Measurements from ENCODE around the gene SEMA4D.

Gene SEMA4D

GRCh38 chr9:89450213-89450612 is 47.7 kb downstream of the SEMA4D start:
- in situ Hi-C loops (cut with HindIII; ENCODE audit: low sequenced_read_pairs): no loop called here

GRCh38 chr9:89449261-89449671 is 48.6 kb downstream of the SEMA4D start:
- in situ Hi-C loops (cut with HindIII; ENCODE audit: low sequenced_read_pairs): no loop called here

- in situ Hi-C loops (cut with HindIII; ENCODE audit: low sequenced_read_pairs): no loop called here
Measured at GRCh38 chr9:89448821-89449220, 49.1 kb downstream of the SEMA4D start.

- in situ Hi-C loops (cut with HindIII; ENCODE audit: low sequenced_read_pairs): no loop called here
Measured at GRCh38 chr9:89448381-89448780, 49.5 kb downstream of the SEMA4D start.

- in situ Hi-C loops (cut with HindIII; ENCODE audit: low sequenced_read_pairs): no loop called here
Measured at GRCh38 chr9:89447416-89447815, 50.5 kb downstream of the SEMA4D start.

GRCh38 chr9:89446961-89447310 is 51.0 kb downstream of the SEMA4D start:
- in situ Hi-C loops (cut with HindIII; ENCODE audit: low sequenced_read_pairs): no loop called here

- in situ Hi-C loops (cut with HindIII; ENCODE audit: low sequenced_read_pairs): no loop called here
Measured at GRCh38 chr9:89446261-89446960, 51.5 kb downstream of the SEMA4D start.

GRCh38 chr9:89445801-89446251 is 52.1 kb downstream of the SEMA4D start:
- in situ Hi-C loops (cut with HindIII; ENCODE audit: low sequenced_read_pairs): no loop called here

- in situ Hi-C loops (cut with HindIII; ENCODE audit: low sequenced_read_pairs): no loop called here
Measured at GRCh38 chr9:89444925-89445765, 52.8 kb downstream of the SEMA4D start.

GRCh38 chr9:89444274-89444673 is 53.6 kb downstream of the SEMA4D start:
- in situ Hi-C loops (cut with HindIII; ENCODE audit: low sequenced_read_pairs): no loop called here

GRCh38 chr9:89442981-89443814 is 54.7 kb downstream of the SEMA4D start:
- in situ Hi-C loops (cut with HindIII; ENCODE audit: low sequenced_read_pairs): no loop called here

GRCh38 chr9:89442501-89442978 is 55.4 kb downstream of the SEMA4D start:
- in situ Hi-C loops (cut with HindIII; ENCODE audit: low sequenced_read_pairs): no loop called here

GRCh38 chr9:89441986-89442385 is 55.9 kb downstream of the SEMA4D start:
- in situ Hi-C loops (cut with HindIII; ENCODE audit: low sequenced_read_pairs): no loop called here

GRCh38 chr9:89441655-89441970 is 56.3 kb downstream of the SEMA4D start:
- in situ Hi-C loops (cut with HindIII; ENCODE audit: low sequenced_read_pairs): no loop called here

GRCh38 chr9:89440951-89441654 is 56.8 kb downstream of the SEMA4D start:
- in situ Hi-C loops (cut with HindIII; ENCODE audit: low sequenced_read_pairs): no loop called here

- in situ Hi-C loops (cut with HindIII; ENCODE audit: low sequenced_read_pairs): no loop called here
Measured at GRCh38 chr9:89440548-89440947, 57.4 kb downstream of the SEMA4D start.

GRCh38 chr9:89440046-89440445 is 57.9 kb downstream of the SEMA4D start:
- in situ Hi-C loops (cut with HindIII; ENCODE audit: low sequenced_read_pairs): no loop called here

- in situ Hi-C loops (cut with HindIII; ENCODE audit: low sequenced_read_pairs): no loop called here
Measured at GRCh38 chr9:89439571-89439970, 58.3 kb downstream of the SEMA4D start.

GRCh38 chr9:89438194-89438593 is 59.7 kb downstream of the SEMA4D start:
- in situ Hi-C loops (cut with HindIII; ENCODE audit: low sequenced_read_pairs): no loop called here

GRCh38 chr9:89437772-89438171 is 60.1 kb downstream of the SEMA4D start:
- in situ Hi-C loops (cut with HindIII; ENCODE audit: low sequenced_read_pairs): no loop called here
